ENCODE data around the gene GJB1.

DNA sequence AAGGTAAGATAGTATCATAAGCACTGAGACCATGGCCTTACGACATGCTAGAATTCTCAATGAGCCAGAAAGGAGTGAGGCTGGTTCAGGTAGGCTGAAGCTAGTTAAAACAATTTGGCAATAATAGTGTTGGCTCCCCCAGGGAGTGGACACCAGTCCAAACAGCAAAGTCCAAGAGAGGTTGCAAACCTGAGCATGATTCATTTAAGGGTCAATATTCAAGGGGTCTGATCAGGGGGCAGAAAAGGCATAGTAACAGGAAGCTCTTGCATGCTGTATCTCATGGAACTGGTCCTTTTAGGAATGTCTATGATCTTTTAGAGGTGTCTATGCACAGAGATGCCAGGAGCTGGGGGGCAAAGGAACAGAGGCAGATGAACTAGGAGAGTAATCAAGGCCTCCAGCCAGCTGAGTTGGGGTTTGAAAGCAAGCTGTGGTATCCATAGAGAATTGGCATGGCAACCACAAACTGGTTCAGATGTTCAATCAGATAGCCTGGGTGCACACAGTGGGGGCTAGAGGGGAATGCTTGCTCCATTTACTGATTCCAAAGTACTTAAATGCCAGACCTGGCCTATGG, 5.1 kb downstream of the GJB1 start:
- TF ChIP-seq, protein P1, sequence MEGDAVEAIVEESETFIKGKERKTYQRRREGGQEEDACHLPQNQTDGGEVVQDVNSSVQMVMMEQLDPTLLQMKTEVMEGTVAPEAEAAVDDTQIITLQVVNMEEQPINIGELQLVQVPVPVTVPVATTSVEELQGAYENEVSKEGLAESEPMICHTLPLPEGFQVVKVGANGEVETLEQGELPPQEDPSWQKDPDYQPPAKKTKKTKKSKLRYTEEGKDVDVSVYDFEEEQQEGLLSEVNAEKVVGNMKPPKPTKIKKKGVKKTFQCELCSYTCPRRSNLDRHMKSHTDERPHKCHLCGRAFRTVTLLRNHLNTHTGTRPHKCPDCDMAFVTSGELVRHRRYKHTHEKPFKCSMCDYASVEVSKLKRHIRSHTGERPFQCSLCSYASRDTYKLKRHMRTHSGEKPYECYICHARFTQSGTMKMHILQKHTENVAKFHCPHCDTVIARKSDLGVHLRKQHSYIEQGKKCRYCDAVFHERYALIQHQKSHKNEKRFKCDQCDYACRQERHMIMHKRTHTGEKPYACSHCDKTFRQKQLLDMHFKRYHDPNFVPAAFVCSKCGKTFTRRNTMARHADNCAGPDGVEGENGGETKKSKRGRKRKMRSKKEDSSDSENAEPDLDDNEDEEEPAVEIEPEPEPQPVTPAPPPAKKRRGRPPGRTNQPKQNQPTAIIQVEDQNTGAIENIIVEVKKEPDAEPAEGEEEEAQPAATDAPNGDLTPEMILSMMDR (IDR thresholded peaks at IDR 0.05) = no peak
- TF ChIP-seq POLR2A (IDR thresholded peaks at IDR 0.05) (no peak), POLR2AphosphoS5 (IDR thresholded peaks at IDR 0.05) (no peak)

Measured in breast epithelium (tissue), 3 donors.